IMR-90 (cell line): ENCODE results near the gene PUS3.
"Not testable (repeated sequence)": the region's sequence is repeated elsewhere in the genome, so short reads cannot be mapped to it uniquely, and the experiment has no call there.

ENCODE experiments used
- CEBPB ChIP-seq: IDR thresholded peaks from 2 replicates; pipeline ENCODE4 v1.6.1; 2012; ENCODE audit warnings: low read depth, low read length, improper control_type of control experiment
- MAFK ChIP-seq: IDR thresholded peaks from 2 replicates; pipeline ENCODE4 v1.6.1; 2012; ENCODE audit warnings: low read depth, low read length, improper control_type of control experiment
- MAZ ChIP-seq: IDR thresholded peaks from 2 replicates; pipeline ENCODE4 v1.6.1; 2012; ENCODE audit warnings: low read depth, mild to moderate bottlenecking, low read length, improper control_type of control experiment, moderate library complexity, borderline replicate concordance
- NFE2L2 ChIP-seq: fragments of 150-350 bp; IDR thresholded peaks from 2 replicates; pipeline ENCODE4 v1.6.1; 2016; ENCODE audit warnings: low read depth, mild to moderate bottlenecking, low read length
- POLR2A ChIP-seq: IDR thresholded peaks from 2 replicates; pipeline ENCODE4 v1.6.1; 2012; ENCODE audit warnings: mild to moderate bottlenecking, low read depth, low read length
- RAD21 ChIP-seq: IDR thresholded peaks from 2 replicates; pipeline ENCODE4 v1.6.1; 2012; ENCODE audit warnings: low read length, improper control_type of control experiment
- RCOR1 ChIP-seq: IDR thresholded peaks from 2 replicates; pipeline ENCODE4 v1.6.1; 2012; ENCODE audit warnings: mild to moderate bottlenecking, low read length, improper control_type of control experiment; ENCODE audit not compliant: insufficient replicate concordance
- TF ChIP-seq, protein P1 (sequence below): fragments of 150-350 bp; IDR thresholded peaks from 2 replicates; pipeline ENCODE4 v1.6.1; 2017; ENCODE audit warnings: mild to moderate bottlenecking, antibody characterized with exemption, low read length, low read depth
- TF ChIP-seq, protein P2 (sequence below): conservative IDR thresholded peaks from 2 replicates; pipeline ENCODE4 v1.5.1; 2012; ENCODE audit warnings: mild to moderate bottlenecking, low read depth, low read length, improper control_type of control experiment

DNA sequence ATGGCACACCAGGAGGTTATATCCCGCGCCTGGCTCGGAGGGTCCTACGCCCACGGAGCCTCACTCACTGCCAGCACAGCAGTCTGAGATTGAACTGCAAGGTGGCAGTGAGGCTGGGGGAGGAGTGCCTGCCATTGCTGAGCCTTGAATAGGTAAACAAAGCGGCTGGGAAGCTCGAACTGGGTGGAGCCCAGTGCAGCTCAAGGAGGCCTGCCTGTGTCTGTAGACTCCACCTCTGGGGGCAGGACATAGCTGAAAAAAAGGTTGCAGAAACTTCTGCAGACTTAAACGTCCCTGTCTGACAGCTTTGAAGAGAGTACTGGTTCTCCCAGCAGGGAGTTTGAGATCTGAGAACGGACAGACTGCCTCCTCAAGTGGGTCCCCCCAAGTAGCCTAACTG lies 45.3 kb downstream of the PUS3 start:
- not testable (repeated sequence) for TF ChIP-seq POLR2A, MAZ, MAFK, NFE2L2, RAD21, CEBPB, RCOR1
- TF ChIP-seq, protein P1, sequence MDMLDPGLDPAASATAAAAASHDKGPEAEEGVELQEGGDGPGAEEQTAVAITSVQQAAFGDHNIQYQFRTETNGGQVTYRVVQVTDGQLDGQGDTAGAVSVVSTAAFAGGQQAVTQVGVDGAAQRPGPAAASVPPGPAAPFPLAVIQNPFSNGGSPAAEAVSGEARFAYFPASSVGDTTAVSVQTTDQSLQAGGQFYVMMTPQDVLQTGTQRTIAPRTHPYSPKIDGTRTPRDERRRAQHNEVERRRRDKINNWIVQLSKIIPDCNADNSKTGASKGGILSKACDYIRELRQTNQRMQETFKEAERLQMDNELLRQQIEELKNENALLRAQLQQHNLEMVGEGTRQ: not testable (repeated sequence)
- TF ChIP-seq, protein P2, sequence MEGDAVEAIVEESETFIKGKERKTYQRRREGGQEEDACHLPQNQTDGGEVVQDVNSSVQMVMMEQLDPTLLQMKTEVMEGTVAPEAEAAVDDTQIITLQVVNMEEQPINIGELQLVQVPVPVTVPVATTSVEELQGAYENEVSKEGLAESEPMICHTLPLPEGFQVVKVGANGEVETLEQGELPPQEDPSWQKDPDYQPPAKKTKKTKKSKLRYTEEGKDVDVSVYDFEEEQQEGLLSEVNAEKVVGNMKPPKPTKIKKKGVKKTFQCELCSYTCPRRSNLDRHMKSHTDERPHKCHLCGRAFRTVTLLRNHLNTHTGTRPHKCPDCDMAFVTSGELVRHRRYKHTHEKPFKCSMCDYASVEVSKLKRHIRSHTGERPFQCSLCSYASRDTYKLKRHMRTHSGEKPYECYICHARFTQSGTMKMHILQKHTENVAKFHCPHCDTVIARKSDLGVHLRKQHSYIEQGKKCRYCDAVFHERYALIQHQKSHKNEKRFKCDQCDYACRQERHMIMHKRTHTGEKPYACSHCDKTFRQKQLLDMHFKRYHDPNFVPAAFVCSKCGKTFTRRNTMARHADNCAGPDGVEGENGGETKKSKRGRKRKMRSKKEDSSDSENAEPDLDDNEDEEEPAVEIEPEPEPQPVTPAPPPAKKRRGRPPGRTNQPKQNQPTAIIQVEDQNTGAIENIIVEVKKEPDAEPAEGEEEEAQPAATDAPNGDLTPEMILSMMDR: not testable (repeated sequence)
